ENCODE measurements around the gene NDRG2.

The NDRG2 gene

DNA sequence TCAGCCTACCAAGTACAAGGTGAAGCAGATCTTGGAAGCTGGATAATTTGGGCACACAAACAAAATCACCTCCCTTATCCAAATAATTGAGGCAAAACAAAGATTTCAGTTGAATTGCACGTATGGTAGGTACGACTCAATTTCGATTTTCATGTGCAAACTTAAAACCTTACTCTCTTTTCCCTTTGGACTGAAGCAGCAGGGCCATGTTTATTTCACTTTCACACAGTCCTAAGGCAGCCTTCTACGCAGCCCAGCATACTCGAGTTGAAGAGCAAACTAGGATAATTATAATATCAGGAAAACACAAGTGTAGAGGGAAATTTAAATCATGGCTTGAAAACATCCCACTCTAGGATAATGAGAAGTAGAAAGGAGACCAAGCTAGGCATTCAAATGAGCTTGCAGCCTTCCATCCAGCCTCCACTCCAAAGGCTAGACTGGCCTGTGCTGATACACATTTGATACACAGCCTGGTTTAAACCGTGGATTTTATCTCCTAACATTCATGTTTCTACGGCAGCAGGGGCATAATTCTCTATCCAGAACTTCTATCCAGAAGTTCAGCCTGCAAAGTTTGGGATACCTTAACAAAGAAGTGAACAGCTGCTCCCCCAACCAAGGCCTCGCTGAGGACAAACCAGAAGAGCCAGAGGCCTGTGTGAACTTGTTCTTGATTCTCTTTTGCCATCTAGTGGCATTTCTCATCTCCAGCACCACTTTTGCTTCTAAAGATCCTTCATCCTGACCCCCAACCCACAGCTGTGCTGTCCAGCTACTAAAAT, 14.9 kb upstream of the NDRG2 start:
- peak; percentile 66 for DNase-seq (ENCODE audit: low read depth)
- no peak overlapping the region for H3K4me3 ChIP-seq (ENCODE audit: low read depth, low read length)

GRCh38 chr14:21038441-21039422, 13.9 kb upstream of the NDRG2 start:
- TF ChIP-seq MYC (IDR thresholded peaks at IDR 0.05; ENCODE audit: low read depth, low read length), result no peak
- TF ChIP-seq POLR2A (IDR thresholded peaks at IDR 0.05; ENCODE audit: extremely low read depth, insufficient read length), result no peak
- no peak for TF ChIP-seq MAX (IDR thresholded peaks at IDR 0.05; ENCODE audit: low read depth, low read length)
- no peak for TF ChIP-seq CTCF (IDR thresholded peaks at IDR 0.05; ENCODE audit: low read depth, low read length)
- DNase-seq (ENCODE audit: low read depth), result no peak
- no peak overlapping the region for H3K4me3 ChIP-seq (ENCODE audit: low read depth, low read length)

More for the DNA sequence above, 14.9 kb upstream of the NDRG2 start:
- TF ChIP-seq MYC (IDR thresholded peaks at IDR 0.05; ENCODE audit: low read depth, low read length), result 0 out of 2 replicates have a peak, but pooled peaks have one; percentile 22
- TF ChIP-seq POLR2A (IDR thresholded peaks at IDR 0.05; ENCODE audit: extremely low read depth, insufficient read length), result no peak
- TF ChIP-seq CTCF (IDR thresholded peaks at IDR 0.05; ENCODE audit: low read depth, low read length), result peak; percentile 52
- 0 out of 2 replicates have a peak, but pooled peaks have one; percentile 30 for TF ChIP-seq MAX (IDR thresholded peaks at IDR 0.05; ENCODE audit: low read depth, low read length)

- TF ChIP-seq POLR2A (IDR thresholded peaks at IDR 0.05; ENCODE audit: extremely low read depth, insufficient read length) (no peak), CTCF (IDR thresholded peaks at IDR 0.05; ENCODE audit: low read depth, low read length) (no peak)
- H3K4me3 ChIP-seq (ENCODE audit: low read depth, low read length), result no peak overlapping the region
- no peak for DNase-seq (ENCODE audit: low read depth)
These were observed 12.3 kb upstream of the NDRG2 start for GRCh38 chr14:21037156-21037555.

DNA sequence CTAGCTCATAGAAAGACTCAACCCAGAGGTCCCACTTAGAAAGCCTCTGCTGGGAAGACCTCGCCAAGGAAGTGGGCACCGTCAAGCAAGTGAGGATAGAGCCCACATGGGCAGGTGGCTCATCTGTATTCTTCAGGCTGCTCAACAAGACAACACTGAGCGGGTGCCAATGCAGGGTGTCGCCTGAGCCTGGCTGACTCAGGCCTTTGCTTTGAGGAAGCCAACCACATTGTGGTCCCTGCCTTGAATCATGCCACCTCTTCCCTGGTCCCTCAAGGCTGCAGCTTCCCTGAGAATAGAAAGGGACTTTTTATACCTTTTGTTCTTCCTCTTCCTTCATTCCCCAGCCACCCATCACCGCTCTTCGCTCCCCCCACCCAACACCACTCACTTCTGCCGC, 11.9 kb upstream of the NDRG2 start:
- no peak overlapping the region for H3K4me3 ChIP-seq (ENCODE audit: low read depth, low read length)
- no peak for DNase-seq (ENCODE audit: low read depth)
- TF ChIP-seq POLR2A (IDR thresholded peaks at IDR 0.05; ENCODE audit: extremely low read depth, insufficient read length) (no peak), MYC (IDR thresholded peaks at IDR 0.05; ENCODE audit: low read depth, low read length) (no peak), CTCF (IDR thresholded peaks at IDR 0.05; ENCODE audit: low read depth, low read length) (no peak), MAX (IDR thresholded peaks at IDR 0.05; ENCODE audit: low read depth, low read length) (no peak)

GRCh38 chr14:21034707-21035106, 9.8 kb upstream of the NDRG2 start, which contains the start of gene RNASE13:
TSS of gene RNASE13 (minus strand) at chr14:21034807. CDS start at chr14:21034288, 519 bp downstream.
- no peak within 1 kb of the TSS for H3K4me3 ChIP-seq (ENCODE audit: low read depth, low read length)
- DNase-seq (ENCODE audit: low read depth), result no peak
- TF ChIP-seq CTCF (IDR thresholded peaks at IDR 0.05; ENCODE audit: low read depth, low read length), result no peak
- no peak for TF ChIP-seq POLR2A (IDR thresholded peaks at IDR 0.05; ENCODE audit: extremely low read depth, insufficient read length)
- TF ChIP-seq MAX (IDR thresholded peaks at IDR 0.05; ENCODE audit: low read depth, low read length), result no peak
- no peak for TF ChIP-seq MYC (IDR thresholded peaks at IDR 0.05; ENCODE audit: low read depth, low read length)
